Measurements from ENCODE around the gene SCYGR8.
"Not testable (repeated sequence)": the region's sequence is repeated elsewhere in the genome, so short reads cannot be mapped to it uniquely, and the experiment has no call there.

The SCYGR8 gene, protein sequence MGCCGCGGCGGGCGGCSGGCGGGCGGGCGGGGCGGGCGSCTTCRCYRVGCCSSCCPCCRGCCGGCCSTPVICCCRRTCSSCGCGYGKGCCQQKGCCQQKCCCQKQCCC

DNA sequence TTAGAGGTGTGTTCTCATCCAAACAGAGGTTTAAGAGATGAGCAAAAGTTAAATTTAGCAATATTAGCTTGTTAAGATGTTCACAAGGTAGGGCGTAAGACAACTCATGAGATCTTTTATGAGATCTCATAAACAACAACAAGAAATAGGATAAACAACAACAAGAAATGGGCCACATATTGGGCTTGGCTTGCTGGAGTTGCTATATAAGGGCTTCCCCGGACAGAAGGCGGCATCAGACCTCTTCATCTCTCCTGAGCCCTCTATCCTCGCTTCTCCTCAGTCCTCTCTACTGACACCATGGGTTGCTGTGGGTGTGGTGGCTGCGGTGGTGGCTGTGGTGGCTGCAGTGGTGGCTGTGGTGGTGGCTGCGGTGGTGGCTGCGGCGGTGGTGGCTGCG lies at the start of gene SCYGR8:
Gene SCYGR8, plus strand, starts transcription at position 301 of the 400 bp plus-strand sequence. Its CDS starts 0 bp downstream, at position 301.
- DNase-seq: no peak

DNA sequence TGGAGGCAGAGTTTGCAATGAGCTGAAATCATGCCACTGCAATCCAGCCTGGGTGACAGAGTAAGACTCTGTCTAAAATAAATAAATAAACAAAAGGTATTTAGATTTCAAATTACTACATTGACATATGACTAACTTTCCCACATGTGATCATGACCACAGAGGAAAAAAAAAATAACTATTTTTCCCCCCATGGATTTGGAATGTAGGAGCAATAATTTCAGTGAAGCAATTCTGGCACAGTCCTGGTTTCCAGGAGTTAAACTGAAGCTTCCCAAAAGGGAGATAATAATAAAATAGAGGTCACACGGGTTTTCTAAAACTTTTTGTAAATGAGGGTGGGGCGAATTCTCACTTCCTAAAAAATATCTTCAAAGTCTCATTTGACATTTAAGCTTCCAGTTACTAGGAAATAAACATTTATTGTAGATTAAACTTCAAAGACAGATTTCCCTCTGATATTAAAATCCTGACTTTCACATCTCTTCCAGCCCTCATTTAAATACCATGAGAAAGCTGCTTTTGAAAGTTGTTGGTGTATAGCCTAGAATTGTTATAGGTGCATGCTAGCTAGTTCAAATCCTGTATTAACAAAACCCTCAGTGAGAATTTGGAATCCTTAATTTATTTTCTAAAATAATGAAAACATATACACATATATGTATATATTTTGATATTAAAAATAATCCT lies 48.6 kb upstream of the SCYGR8 start:
- no peak for DNase-seq

DNA sequence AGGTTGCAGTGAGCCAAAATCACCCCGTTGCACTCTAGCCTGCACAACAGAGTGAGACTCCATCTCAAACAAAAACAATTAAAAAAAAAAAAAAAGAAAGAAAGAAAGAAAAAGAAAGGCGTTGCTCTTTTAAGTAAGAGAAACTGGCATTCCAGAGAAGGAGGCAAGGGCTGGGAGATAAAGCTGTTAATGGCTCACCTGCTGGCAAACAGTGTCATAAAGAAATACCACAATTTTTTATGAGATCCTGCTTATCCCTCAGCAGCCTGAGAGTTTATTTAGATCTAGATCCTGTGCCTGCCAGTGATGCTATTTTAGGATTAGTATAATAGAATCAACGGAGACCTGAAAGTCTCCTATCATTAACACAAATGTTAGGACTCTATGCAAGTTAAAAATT lies 44.1 kb upstream of the SCYGR8 start:
- DNase-seq: no peak

DNA sequence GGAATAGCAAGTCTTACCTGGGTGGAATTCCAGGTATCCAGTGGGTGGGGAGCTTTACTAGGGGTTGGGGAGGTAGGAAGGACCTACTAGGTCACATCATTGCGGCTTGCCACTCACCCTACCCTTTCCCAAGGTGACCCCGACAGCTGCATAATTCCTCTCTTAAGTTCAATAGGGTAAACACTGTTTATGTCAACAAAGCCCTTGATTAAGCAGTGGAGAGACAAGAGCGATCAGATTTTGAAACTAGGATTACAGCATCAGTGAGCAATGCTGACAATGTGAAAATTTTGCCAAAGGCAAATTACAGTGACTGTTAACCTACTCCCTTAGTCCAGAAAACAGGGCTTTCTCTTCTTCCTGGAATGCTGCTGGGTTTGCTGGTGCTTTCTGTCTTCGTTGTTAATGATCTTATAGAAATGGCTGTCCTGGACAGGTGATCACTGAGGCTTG lies 42.4 kb upstream of the SCYGR8 start:
- no peak for DNase-seq

DNA sequence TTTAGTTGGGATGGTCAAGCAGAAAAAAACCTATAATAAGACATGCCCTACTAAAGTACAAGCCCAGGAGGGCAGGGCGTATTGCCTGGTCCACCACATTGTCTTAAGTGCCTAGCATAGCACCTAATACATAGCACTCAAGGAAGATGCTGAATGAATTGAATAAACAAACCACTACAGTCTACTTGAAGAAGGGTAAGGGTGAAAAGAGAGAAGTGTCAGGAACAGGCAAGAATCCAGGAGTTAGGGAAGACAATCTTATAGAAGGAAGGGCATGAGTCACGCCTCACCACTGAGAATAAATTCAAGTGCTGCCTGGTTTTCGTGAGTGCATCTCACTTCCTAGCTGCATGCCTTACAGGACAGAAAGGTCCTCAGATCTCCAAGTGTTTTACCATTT lies 41.7 kb upstream of the SCYGR8 start:
- DNase-seq: no peak

DNA sequence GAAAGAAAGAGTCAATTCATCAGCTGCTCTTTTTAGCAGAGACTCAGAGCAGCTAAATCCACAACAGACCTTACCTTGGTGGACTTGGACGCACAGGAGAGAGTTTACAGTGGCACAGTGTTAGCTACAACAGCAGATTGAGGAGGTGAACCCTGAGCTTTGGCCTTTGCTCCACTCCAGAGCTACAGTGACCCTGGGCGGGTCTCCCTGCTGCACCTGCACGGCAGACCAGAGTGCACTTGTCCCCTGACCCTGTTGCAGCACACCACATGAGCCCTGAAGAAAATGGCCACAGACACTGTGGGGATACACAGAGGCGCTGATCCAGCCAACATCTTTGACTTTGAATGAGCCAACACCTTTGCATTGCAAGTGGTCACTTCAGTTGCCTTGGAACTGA lies 38.8 kb upstream of the SCYGR8 start:
- DNase-seq: no peak

DNA sequence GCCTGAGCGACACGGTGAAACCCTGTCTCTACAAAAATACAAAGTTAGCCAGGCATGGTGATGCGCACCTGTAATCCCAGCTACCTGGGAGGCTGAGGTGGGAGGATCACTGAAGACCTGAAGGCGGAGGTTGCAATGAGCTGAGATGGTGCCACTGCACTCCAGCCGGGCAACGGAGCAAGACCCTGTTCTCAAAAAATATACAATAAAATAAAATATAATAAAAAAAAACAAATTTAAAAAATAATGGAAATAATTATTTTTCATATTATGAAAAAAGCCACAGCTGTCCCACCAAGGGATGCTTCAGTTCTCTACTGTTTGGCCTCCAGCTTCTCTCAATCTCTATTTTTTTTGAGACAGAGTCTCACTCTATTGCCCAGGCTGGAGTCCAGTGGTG lies 38.3 kb upstream of the SCYGR8 start:
- no peak for DNase-seq

DNA sequence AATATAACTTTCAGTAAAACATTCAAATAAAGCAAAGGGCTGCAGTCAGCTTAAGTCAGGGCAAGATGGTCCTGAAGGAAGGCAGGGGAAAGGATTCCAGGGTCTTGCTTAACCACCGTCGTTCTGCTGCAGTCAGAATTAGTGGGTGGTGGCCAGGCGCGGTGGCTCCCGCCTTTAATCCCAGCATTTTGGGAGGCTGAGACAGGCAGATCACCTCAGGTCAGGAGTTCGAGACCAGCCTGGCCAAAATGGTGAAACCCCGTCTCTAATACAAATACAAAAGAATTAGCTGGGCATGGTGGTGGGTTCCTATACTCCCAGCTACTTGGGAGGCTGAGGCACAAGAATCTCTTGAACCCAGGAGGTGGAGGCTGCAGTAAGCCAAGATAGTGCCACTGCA lies 34.7 kb upstream of the SCYGR8 start:
- DNase-seq: no peak

DNA sequence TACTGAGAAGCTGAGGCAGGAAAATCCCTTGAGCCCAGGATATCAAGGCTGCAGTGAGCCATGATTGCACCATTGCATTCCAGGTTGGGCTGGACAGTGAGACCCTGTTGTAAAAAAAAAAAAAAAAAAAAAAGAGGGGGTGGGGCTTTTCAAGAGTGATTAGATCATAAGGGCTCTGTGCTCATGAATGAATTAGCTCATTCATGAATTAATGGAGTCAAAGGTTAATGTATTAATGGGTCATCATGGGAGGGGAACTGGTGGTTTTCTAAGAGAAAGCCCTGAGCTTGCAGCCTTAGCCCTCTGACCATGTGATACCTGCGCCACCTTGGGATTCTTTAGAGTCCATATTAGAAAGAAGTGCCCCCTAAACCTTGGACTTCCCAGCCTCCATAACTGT lies 32.4 kb upstream of the SCYGR8 start:
- DNase-seq: no peak

DNA sequence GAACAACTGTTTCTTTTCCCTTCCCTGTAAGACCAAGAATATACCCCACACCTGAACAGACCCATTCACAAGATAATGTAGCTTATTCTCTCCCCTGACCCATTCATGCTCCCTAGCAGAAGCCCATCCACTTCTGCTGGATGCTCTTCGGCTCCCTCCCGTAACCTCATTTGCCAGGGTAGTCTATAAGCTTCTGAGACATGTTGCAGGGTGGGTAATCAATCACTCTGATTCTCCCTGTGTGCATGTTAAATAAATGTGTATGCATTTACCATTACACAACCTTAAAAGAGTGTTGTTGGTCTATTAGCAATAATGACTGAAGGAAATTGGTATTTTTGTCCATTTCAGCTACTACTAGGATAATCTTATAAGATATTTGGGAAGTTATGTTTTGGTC lies 29.2 kb upstream of the SCYGR8 start:
- no peak for DNase-seq

DNA sequence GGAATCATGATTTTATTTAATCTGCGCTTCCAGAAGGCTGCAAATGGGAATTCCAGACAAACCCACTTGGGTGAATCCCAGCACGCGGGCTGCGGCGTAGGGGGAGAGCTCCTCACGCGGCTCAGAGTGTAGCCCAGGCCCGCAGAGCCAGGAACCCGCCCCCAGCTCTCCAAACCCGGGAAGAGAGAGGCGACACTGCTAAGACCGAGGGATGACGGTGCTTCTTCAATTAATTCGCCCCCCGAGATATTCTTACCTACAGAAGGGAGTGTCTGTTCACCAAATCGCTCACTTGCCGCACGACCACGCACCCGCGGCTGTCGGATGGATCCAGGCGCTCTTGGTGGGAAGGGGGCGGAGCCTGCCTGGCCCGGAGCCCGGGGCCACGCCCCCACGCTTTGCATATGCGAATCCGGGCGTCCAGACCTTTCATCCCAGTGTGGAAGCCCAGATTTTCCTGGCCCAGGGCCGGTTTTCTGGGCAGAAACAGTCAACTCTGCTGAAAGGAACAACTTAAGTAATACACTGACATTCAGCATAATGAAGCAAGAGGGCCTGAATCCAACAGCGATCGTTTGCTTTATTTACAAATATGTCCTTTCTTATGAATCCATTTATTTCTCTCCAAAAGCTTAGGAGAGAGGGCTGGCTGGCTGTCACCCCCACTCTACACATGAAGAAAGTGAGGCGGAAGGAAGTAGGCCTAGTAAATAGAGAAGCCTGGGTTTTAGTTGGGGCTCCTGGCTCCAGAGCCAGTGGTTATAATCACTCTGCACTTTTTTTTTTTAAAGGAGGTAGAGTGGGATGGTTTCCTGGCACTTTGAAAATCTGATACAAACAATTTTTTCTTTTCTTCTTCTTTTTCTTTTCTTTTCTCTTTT lies 27.8 kb upstream of the SCYGR8 start, which contains the start of gene SLC19A3:
Gene SLC19A3, minus strand, starts transcription at position 342 of the 881 bp plus-strand sequence. CDS start 15,710 bp downstream, outside the sequence.
- DNase-seq: no peak

DNA sequence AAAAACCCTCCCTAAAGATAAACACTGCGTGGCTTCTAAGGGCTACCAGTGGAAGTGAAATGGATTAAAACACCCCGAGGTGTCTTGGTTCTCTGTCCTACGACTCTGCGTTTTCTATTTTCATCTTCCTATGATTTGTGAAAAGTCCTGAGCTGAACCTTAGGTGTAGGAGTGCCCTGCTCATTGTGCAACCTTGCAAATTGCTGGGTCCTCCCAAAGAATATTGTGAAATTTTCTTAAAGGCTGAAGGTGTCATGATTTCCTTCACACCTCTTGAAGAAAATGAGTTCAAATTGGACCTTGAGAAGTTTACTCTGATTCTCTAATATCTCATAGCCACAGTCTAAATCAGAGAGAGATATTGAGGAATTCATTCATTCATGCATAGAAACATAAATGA lies 26.1 kb upstream of the SCYGR8 start:
- no peak for DNase-seq

DNA sequence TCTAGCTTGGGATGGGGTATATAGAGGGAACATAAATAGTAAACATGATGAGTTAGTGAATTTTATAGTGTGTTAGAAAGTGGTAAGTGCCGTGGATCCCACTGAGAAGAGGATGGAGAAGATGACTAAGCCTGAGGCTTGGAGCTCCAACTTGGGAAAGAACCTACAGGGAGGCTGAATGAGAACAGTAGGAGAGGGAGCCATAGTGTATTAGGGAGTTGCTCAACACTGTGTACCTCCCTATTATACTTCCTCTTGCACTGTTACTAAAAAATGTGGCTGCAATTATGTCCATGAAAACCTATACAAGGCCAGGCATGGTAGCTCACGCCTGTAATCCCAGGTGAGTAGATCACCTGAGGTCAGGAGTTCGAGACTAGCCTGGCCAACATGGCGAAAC lies 25.0 kb upstream of the SCYGR8 start:
- no peak for DNase-seq

DNA sequence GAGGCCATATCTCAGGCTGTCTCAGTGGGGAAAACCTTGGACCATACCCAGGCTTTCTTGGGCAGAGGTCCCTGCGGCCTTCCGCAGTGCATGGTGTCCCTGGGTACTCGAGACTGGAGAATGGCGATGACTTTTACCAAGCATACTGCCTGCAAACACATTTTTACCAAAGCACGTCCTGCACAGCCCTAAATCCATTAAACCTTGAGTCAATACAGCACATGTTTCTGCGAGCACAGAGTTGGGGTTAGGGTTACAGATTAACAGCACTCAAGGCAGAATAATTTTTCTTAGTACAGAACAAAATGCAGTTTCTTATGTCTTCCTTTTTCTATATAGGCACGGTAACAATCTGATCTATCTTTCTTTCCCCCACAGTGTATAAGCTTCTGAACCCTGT lies 22.9 kb upstream of the SCYGR8 start:
- DNase-seq: not testable (repeated sequence)

DNA sequence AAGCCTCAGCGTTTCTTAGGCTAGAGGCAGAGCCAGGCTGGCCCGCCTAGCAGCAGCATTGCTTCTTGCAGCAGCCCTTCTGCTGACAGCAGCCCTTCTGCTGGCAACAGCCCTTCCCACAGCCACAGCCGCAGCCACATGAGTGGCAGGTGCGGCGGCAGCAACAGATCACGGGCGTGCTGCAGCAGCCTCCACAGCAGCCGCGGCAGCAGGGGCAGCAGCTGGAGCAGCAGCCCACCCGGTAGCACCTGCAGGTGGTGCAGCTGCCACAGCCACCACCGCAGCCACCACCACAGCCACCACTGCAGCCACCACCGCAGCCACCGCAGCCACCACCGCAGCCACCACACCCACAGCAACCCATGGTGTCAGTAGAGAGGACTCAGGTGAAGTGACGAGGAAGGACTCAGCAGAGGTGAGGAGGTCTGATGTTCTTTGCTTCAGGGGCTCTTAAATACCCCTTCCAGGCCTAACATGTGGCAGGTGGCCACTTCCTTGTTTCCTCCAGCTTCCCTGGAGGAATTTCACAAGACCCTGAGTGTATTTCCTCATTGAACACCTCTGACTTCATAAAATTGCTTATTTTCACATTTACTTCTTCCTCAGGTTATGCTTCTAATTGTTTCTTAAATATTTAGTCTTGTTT lies 21.2 kb upstream of the SCYGR8 start, which contains the start of gene SCYGR6:
Gene SCYGR6, minus strand, starts transcription at position 364 of the 646 bp plus-strand sequence. Its CDS starts 0 bp downstream, at position 364.
- no peak for DNase-seq

DNA sequence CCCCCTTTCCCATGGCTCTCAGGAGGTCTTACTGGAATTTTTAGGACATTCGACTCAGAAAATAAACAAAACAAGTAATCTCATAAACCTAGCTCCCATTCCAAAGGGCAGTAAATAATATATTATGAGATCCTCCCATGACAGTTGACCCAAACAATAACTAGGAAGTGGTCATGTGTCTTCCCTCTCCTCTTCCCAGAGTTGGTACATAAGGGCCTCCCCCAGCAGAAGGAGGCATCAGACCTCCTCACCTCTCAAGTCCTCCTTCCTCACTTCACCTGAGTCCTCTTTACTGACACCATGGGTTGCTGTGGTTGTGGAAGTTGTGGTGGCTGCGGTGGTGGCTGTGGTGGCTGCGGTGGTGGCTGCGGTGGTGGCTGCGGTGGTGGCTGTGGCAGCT lies 17.7 kb upstream of the SCYGR8 start, which contains the start of gene SCYGR7:
Gene SCYGR7, plus strand, starts transcription at position 301 of the 400 bp plus-strand sequence. Its CDS starts 0 bp downstream, at position 301.
- DNase-seq: no peak

DNA sequence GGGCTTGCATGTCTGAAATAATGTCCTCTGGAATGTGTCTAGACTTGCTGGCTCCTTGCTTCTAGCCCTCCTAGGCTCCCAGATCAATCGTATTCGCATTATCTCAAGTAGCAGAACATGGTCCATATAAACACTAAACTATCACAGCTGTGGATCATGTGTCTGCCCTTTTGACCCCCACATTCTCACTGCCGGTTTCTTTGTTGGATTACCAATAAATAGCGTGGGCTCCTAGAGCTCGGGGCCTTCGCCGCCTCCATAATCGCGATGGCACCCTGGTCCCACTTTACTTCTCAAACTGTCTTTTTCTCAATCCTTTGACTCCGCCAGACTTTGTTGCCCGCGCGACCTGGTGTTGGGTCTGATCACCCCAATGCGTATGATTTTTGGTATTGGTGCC lies 6.3 kb upstream of the SCYGR8 start:
- DNase-seq: no peak

DNA sequence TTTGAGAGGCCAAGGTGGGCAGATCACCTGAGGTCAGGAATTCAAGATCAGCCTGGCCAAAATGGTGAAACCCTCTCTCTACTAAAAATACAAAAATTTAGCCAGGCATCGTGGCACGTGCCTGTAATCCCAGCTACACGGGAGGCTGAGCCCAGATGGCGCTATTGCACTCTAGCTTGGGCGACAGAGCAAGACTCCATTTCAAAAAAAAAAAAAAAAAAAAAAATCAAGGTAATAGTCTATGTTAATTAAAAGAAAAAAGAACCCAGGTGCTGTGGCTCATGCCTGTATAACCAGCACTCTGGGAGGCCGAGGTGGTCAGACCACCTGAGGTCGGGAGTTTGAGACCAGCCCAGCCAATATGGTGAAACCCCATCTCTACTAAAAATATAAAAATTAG lies 5.0 kb upstream of the SCYGR8 start:
- DNase-seq: not testable (repeated sequence)

DNA sequence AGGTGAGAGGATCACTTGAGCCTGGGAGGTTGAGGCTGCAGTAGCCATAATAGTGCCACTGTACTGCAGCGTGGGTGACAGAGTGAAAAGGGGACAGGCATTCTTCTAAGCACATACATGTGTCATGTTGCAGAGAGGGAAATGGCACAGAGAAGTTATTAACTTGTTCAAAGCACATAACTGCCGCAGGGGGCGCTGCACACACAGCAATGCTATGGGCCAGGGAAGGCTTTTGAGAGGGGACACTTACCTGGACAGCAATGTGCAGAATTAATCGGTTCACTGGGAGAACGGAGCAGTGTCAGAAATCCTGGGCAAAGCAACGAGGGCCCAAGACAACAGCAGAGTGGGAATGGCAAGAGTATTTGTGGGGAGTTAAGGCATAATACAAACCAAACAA lies 2.4 kb downstream of the SCYGR8 start:
- DNase-seq: no peak

DNA sequence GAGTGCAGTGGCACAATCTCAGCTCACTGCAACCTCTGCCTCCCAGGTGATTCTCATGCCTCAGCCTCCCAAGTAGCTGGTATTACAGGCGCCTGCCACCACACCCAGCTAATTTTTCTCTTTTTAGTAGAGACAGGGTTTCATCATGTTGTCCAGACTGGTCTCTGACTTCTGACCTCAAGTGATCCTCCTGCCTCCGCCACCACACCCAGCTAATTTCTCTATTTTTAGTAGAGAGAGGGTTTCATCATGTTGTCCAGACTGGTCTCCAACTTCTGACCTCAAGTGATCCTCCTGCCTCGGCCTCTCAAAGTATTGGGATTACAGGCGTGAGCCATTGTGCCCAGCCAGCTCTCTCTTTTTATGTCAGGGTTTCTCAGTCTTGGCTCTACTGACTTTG lies 10.6 kb downstream of the SCYGR8 start:
- not testable (repeated sequence) for DNase-seq

DNA sequence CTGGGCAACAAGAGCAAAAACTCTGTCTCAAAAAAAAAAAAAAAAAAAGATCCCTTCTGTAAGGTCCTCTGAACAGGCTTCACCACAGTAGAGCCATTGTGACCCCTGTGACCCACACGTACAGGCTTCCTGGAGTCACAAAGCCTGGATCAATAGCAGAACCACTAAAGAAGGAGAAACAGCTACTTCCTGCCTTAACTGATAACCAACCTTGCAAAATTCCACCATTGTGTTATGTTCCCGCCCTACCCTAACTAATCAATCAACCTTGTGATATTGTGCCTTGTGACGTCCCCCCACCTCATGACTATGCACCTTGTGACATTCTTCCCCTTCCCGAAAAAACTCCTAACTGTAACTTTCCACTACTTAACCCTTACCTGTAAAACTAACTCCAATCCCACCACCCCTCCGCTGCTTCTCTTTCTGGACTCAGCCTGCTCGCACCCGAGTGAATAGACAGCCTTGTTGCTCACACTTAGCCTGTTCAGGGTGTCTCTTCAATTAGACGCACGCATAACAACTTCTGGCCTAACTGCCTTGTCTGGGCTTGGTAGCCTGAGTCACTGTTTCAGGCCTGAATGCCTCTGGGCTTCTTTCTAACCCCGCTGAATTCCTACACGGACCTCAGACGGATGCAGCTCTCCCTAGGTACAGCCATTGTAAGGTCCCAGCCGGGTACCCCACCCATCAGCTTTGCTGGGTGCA lies 13.9 kb downstream of the SCYGR8 start:
- no peak for DNase-seq

DNA sequence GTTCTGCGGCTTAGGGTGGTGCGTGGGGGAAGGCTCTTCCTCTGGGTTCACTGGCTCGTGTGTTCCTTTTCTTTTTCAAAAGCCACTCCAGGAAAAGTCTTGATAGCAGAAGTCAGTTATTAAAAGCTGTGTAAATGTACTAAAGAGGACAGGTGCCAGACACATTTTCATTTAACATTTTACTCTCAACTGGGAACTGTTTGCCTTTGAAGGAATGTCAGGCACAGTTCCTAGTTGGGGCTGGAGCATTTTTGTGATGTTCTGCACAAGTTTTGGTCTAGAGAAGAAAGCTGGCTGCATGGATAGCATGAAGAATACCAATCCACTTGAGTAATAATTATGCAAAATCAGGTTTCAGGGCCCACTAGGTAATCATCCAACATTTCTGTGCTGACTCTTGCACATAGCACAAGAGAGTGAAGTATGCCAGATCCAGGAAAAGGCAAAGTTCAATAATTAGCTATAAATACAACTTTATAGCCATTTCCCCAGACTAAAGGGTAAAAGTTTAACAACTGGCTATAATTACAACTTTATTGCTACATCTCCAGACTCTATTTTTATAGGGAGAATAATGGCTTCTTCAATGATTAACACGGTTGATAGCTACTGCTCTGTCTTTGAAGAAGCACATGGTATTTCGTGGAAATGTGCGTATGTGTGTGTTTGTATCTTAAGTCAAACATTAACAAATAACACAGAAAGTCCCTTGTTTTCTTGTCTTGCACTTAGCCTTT lies 16.2 kb downstream of the SCYGR8 start:
- no peak for DNase-seq
